ENCODE results near the gene FGF3.

DNA sequence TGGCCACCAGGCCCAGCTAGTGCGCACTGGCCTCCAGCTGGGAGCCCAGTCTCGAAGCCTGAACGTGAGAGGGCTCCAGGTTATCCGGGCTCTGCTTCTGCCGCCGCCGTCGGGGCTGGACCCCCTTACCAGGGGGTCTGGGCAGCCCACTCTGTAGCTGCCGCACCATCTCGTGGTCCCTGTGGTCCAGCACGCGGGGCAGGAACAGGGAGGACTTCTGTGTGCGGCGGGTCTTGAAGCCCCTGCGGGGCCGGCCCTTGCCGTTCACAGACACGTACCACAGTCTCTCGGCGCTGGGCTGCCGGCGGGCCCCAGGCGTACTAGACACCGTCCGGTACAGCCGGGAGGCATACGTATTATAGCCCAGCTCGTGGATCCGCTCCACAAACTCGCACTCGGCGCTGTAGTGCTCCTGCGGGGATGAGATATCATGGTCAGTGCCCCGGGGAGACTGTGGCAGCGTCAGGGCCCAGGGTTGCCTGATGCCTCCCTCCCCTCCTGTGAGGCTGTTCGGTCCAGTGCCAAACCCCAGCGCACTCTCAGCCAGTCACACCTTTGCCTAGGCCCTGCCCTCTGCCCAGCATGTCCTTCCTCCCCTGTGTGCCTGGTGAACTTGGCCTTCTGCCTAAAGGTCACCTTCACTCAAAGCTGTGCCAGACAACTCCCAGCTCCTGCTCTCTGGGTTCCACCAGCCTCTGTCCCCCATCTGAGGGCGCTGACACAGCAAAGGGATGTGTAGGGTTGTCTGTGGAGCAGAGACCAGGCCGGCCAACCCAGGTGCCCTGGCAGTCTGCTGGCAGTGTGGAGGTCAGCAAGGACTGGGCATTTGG, 8.7 kb downstream of the FGF3 start:
- TF ChIP-seq EZH2 (IDR thresholded peaks at IDR 0.05; ENCODE audit: insufficient read depth, low read length), result no peak
- TF ChIP-seq, protein P1, sequence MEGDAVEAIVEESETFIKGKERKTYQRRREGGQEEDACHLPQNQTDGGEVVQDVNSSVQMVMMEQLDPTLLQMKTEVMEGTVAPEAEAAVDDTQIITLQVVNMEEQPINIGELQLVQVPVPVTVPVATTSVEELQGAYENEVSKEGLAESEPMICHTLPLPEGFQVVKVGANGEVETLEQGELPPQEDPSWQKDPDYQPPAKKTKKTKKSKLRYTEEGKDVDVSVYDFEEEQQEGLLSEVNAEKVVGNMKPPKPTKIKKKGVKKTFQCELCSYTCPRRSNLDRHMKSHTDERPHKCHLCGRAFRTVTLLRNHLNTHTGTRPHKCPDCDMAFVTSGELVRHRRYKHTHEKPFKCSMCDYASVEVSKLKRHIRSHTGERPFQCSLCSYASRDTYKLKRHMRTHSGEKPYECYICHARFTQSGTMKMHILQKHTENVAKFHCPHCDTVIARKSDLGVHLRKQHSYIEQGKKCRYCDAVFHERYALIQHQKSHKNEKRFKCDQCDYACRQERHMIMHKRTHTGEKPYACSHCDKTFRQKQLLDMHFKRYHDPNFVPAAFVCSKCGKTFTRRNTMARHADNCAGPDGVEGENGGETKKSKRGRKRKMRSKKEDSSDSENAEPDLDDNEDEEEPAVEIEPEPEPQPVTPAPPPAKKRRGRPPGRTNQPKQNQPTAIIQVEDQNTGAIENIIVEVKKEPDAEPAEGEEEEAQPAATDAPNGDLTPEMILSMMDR (IDR thresholded peaks at IDR 0.05; ENCODE audit: insufficient read depth, low read depth, low read length), result no peak

Measured in astrocyte (in vitro differentiated cells and primary cell).